ENCODE results near the gene PCYOX1L. TPM values are rescaled to one million over a fixed set of nuclear protein-coding genes. Genes with fewer than 3 reads are reported as not detected.

PCYOX1L gene
- total RNA-seq, 1 donor from 2014 or later: 9.2 TPM

DNA sequence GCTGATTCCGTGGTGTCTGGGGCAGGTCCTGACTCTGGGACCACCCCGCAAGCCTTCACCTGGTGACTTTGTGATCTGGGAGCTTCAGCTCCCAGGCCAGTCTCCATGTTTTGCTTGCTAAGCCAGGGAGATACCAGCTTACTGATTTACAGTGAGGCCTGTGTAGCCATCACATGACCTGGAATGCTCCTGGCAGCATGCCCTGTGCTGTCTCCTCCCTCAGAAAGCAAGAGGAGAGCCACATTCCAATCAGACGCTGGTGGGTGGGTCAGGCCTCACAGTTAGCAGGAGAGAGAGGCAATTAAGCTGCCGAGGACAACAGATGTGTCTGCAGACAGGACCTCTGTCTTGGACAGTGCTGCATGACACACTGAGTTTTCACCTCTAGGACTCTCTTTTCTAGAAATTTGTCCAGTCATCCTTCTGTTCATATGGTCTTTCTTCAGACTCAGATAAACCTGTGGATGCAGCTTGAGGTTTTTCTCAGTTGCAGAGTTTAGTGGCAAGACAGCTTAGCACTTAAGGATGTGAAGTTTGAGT is 37.0 kb upstream of the PCYOX1L start:
- Mint-ChIP-seq H3K4me1 (no peaks in the 10 kb centered on the region), H3K27me3 (no peaks in the 10 kb centered on the region), H3K9me3 (no peaks in the 10 kb centered on the region), H3K4me3 (no peak overlapping the region), H3K27ac (no peak overlapping the region), H3K36me3 (ENCODE audit: low read depth) (no peaks in the 10 kb centered on the region)
- CTCF ChIA-PET: interaction anchor here (0.7 to 2.0 kb wide), 4 partner anchors 13 to 51 kb away, joined by 3 to 5 read pairs (median 3); no protein-coding TSS in a partner anchor
- ATAC-seq (ENCODE audit: low read depth) (no peak), DNase-seq (no peak)
- TF ChIP-seq, protein P1, sequence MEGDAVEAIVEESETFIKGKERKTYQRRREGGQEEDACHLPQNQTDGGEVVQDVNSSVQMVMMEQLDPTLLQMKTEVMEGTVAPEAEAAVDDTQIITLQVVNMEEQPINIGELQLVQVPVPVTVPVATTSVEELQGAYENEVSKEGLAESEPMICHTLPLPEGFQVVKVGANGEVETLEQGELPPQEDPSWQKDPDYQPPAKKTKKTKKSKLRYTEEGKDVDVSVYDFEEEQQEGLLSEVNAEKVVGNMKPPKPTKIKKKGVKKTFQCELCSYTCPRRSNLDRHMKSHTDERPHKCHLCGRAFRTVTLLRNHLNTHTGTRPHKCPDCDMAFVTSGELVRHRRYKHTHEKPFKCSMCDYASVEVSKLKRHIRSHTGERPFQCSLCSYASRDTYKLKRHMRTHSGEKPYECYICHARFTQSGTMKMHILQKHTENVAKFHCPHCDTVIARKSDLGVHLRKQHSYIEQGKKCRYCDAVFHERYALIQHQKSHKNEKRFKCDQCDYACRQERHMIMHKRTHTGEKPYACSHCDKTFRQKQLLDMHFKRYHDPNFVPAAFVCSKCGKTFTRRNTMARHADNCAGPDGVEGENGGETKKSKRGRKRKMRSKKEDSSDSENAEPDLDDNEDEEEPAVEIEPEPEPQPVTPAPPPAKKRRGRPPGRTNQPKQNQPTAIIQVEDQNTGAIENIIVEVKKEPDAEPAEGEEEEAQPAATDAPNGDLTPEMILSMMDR (IDR thresholded peaks at IDR 0.05): no peak
- intact Hi-C loops (cut with micrococcal nuclease): no loop called here
- POLR2A ChIA-PET: no interaction called here

DNA sequence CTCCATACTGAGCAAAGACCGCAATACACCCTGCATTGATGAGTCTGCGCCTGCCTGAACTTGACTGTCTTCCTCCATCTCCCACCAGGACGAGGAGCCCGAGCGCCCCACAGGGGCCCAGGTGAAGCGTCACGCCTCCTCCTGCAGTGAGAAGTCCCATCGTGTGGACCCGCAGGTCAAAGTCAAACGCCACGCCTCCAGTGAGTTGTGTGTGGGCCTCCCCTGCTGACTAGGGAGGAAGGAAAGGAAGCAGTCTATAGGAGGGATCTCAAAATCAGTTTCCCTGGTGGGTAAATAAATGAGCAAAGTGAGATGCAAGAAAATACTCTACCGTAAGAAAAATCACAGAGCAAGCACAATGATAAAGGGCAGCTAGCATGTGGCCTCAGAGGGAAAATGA is 35.3 kb upstream of the PCYOX1L start:
- ATAC-seq (ENCODE audit: low read depth) (no peak), DNase-seq (no peak)
- intact Hi-C loops (cut with micrococcal nuclease): no loop called here
- Mint-ChIP-seq H3K27ac (no peak overlapping the region), H3K4me1 (no peaks in the 10 kb centered on the region), H3K9me3 (no peaks in the 10 kb centered on the region), H3K36me3 (ENCODE audit: low read depth) (no peaks in the 10 kb centered on the region), H3K27me3 (no peaks in the 10 kb centered on the region), H3K4me3 (no peak overlapping the region)
- ChIA-PET CTCF (interaction anchor here (0.7 to 1.5 kb wide), 2 partner anchors 45 to 51 kb away, joined by 3 to 5 read pairs; no protein-coding TSS in a partner anchor), POLR2A (no interaction called here)
- TF ChIP-seq, protein P1 (IDR thresholded peaks at IDR 0.05): no peak

DNA sequence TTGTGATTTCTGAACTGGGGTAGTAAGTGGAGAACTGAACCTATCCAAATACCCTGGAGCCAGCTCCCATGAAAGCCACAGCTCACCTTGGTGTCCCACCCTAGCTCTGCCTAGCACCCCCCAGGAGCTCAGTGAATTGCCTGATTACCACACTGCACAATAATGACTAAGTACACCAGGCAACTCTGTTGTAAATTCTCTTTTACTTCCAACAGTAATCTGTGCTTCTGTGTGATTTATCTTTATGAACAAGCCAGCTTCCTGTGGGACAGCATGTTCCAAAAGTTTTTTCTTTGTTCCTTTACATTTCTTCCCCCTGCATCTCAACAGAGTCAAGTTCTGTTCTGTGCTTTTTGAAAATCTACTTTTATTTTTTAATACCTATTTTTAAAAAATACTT is 34.6 kb upstream of the PCYOX1L start:
- no peak for DNase-seq
- H3K27me3 Mint-ChIP-seq: no peaks in the 10 kb centered on the region
- ChIA-PET POLR2A (no interaction called here), CTCF (interaction anchor here (0.7 to 1.5 kb wide), 2 partner anchors 44 to 50 kb away, joined by 3 to 5 read pairs; no protein-coding TSS in a partner anchor)
- no peaks in the 10 kb centered on the region for H3K36me3 Mint-ChIP-seq (ENCODE audit: low read depth)
- ATAC-seq (ENCODE audit: low read depth): no peak
- H3K4me1 Mint-ChIP-seq: no peaks in the 10 kb centered on the region
- H3K4me3 Mint-ChIP-seq: no peak overlapping the region
- no peak overlapping the region for H3K27ac Mint-ChIP-seq
- no peaks in the 10 kb centered on the region for H3K9me3 Mint-ChIP-seq
- TF ChIP-seq, protein P1 (IDR thresholded peaks at IDR 0.05): no peak
- intact Hi-C loops (cut with micrococcal nuclease): no loop called here

DNA sequence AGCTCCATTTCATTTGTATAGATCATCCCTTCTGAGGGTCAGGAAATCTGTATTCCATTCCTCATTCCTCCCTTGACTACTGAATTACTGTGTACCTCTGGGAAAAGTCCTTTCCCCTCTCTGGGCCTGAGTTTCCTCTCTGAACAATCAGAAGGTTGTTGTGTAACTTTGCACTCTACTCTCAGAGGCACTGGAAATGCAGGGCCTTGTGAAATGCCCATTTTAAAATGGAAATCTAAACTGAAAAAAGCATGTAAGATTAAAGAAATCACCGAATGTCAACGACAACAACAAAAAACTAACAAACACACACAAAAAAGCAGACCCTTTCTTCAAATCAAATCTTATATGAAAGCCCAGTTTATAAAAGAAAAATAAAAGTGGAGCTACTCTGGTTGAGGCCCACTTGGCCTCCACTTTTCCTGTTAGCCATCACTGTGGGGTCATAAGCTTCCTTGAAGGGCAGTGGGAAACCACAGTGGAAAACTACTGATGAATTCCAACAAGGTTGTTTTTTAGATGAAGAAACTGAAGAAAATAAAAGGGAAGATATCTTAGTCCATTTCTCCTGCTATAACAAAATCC is 34.1 kb upstream of the PCYOX1L start:
- TF ChIP-seq, protein P1 (IDR thresholded peaks at IDR 0.05): no peak
- H3K4me1 Mint-ChIP-seq: no peaks in the 10 kb centered on the region
- DNase-seq (no peak), ATAC-seq (ENCODE audit: low read depth) (no peak)
- H3K4me3 Mint-ChIP-seq: no peak overlapping the region
- no peaks in the 10 kb centered on the region for H3K36me3 Mint-ChIP-seq (ENCODE audit: low read depth)
- intact Hi-C loops (cut with micrococcal nuclease): no loop called here
- H3K27ac Mint-ChIP-seq: no peak overlapping the region
- H3K9me3 Mint-ChIP-seq: no peaks in the 10 kb centered on the region
- ChIA-PET CTCF (interaction anchor here (1.5 kb wide), 1 partner anchor 44 kb away, joined by 5 read pairs; no protein-coding TSS in a partner anchor), POLR2A (no interaction called here)
- no peaks in the 10 kb centered on the region for H3K27me3 Mint-ChIP-seq

DNA sequence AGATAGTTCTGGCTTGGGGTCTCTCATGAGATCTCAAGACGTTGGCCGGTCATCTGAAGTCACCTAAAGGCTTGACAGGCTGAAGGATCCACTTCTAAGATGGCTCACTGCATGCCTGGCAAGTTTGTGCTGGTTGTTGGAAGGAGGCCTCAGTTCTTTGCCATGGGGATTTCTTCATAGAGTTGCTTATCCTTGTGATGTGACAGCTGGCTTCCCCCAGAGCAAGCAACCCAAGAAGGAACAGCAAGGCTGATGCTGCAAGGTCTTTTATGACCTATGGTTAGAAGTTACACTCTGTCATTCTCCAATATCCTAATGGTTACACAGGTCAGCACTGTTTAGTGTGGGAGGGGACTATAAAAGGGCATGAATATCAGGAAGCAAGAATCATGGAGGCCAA is 33.2 kb upstream of the PCYOX1L start:
- DNase-seq: no peak
- POLR2A ChIA-PET: no interaction called here
- no peak overlapping the region for H3K27ac Mint-ChIP-seq
- CTCF ChIA-PET: no interaction called here
- H3K4me3 Mint-ChIP-seq: no peak overlapping the region
- no peaks in the 10 kb centered on the region for H3K27me3 Mint-ChIP-seq
- ATAC-seq (ENCODE audit: low read depth): no peak
- H3K36me3 Mint-ChIP-seq (ENCODE audit: low read depth): no peaks in the 10 kb centered on the region
- TF ChIP-seq, protein P1 (IDR thresholded peaks at IDR 0.05): no peak
- intact Hi-C loops (cut with micrococcal nuclease): no loop called here
- H3K4me1 Mint-ChIP-seq: no peaks in the 10 kb centered on the region
- no peaks in the 10 kb centered on the region for H3K9me3 Mint-ChIP-seq
